SK-N-SH (cell line): ENCODE results near the gene BNIP2.

ENCODE experiments used
- CTCF ChIP-seq: fragments of 200-600 bp; sonication (generic); IDR thresholded peaks from 2 replicates; pipeline ENCODE4 v1.6.1; 2017; ENCODE audit warnings: antibody characterized with exemption, mild to moderate bottlenecking, moderate library complexity
- EP300 ChIP-seq, 2 experiments: IDR thresholded peaks; 2 replicates each; pipeline versions ENCODE4 v1.4.0 to v1.6.1; 2012; ENCODE audit warnings: borderline replicate concordance in 1 of 2, low read depth in 1 of 2, low read length in 1 of 2
- MAX ChIP-seq: IDR thresholded peaks from 2 replicates; pipeline ENCODE4 v1.4.0; 2012; ENCODE audit warnings: low read depth
- MXI1 ChIP-seq: IDR thresholded peaks from 2 replicates; pipeline ENCODE4 v1.6.1; 2012; ENCODE audit warnings: mild to moderate bottlenecking, low read depth, low read length, improper control_type of control experiment
- NRF1 ChIP-seq: IDR thresholded peaks from 2 replicates; pipeline ENCODE4 v1.6.1; 2012; ENCODE audit warnings: low read depth, mild to moderate bottlenecking, low read length
- POLR2AphosphoS5 ChIP-seq: IDR thresholded peaks from 2 replicates; pipeline ENCODE4 v1.6.1; 2012; ENCODE audit warnings: low read depth, low read length
- RAD21 ChIP-seq: IDR thresholded peaks from 2 replicates; pipeline ENCODE4 v1.6.1; 2012; ENCODE audit warnings: mild to moderate bottlenecking, low read length
- SMC3 ChIP-seq: IDR thresholded peaks from 2 replicates; pipeline ENCODE4 v1.6.1; 2012; ENCODE audit warnings: low read depth, low read length, improper control_type of control experiment
- USF1 ChIP-seq: IDR thresholded peaks from 2 replicates; pipeline ENCODE4 v1.4.0; 2012; ENCODE audit warnings: low read depth, borderline replicate concordance
- TF ChIP-seq, protein P1 (sequence below): IDR thresholded peaks from 2 replicates; pipeline ENCODE4 v1.6.1; 2012; ENCODE audit warnings: mild to moderate bottlenecking, low read depth, low read length, moderate library complexity
- TF ChIP-seq, protein P2 (sequence below): IDR thresholded peaks from 2 replicates; pipeline ENCODE4 v1.4.0; 2012; ENCODE audit warnings: low read depth, borderline replicate concordance

- TF ChIP-seq EP300 (IDR thresholded peaks at IDR 0.05; ENCODE audit: borderline replicate concordance in 1 of 2, low read depth in 1 of 2, low read length in 1 of 2) = no peak
- no peak for TF ChIP-seq MAX
- no peak for TF ChIP-seq RAD21
- TF ChIP-seq POLR2AphosphoS5 = no peak
- TF ChIP-seq, protein P1, sequence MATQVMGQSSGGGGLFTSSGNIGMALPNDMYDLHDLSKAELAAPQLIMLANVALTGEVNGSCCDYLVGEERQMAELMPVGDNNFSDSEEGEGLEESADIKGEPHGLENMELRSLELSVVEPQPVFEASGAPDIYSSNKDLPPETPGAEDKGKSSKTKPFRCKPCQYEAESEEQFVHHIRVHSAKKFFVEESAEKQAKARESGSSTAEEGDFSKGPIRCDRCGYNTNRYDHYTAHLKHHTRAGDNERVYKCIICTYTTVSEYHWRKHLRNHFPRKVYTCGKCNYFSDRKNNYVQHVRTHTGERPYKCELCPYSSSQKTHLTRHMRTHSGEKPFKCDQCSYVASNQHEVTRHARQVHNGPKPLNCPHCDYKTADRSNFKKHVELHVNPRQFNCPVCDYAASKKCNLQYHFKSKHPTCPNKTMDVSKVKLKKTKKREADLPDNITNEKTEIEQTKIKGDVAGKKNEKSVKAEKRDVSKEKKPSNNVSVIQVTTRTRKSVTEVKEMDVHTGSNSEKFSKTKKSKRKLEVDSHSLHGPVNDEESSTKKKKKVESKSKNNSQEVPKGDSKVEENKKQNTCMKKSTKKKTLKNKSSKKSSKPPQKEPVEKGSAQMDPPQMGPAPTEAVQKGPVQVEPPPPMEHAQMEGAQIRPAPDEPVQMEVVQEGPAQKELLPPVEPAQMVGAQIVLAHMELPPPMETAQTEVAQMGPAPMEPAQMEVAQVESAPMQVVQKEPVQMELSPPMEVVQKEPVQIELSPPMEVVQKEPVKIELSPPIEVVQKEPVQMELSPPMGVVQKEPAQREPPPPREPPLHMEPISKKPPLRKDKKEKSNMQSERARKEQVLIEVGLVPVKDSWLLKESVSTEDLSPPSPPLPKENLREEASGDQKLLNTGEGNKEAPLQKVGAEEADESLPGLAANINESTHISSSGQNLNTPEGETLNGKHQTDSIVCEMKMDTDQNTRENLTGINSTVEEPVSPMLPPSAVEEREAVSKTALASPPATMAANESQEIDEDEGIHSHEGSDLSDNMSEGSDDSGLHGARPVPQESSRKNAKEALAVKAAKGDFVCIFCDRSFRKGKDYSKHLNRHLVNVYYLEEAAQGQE = no peak
- no peak for TF ChIP-seq CTCF
- TF ChIP-seq NRF1 = no peak
- TF ChIP-seq USF1 = no peak
- TF ChIP-seq SMC3 = no peak
- no peak for TF ChIP-seq MXI1
- TF ChIP-seq, protein P2, sequence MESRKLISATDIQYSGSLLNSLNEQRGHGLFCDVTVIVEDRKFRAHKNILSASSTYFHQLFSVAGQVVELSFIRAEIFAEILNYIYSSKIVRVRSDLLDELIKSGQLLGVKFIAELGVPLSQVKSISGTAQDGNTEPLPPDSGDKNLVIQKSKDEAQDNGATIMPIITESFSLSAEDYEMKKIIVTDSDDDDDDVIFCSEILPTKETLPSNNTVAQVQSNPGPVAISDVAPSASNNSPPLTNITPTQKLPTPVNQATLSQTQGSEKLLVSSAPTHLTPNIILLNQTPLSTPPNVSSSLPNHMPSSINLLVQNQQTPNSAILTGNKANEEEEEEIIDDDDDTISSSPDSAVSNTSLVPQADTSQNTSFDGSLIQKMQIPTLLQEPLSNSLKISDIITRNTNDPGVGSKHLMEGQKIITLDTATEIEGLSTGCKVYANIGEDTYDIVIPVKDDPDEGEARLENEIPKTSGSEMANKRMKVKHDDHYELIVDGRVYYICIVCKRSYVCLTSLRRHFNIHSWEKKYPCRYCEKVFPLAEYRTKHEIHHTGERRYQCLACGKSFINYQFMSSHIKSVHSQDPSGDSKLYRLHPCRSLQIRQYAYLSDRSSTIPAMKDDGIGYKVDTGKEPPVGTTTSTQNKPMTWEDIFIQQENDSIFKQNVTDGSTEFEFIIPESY = no peak
These were observed 73.5 kb downstream of the BNIP2 start for GRCh38 chr15:59615661-59616060.
